SK-N-SH (cell line): ENCODE measurements around the gene NR1H4. TPM values are rescaled to one million over a fixed set of nuclear protein-coding genes. Genes with fewer than 3 reads are reported as not detected.
"Not testable (repeated sequence)": the region's sequence is repeated elsewhere in the genome, so short reads cannot be mapped to it uniquely, and the experiment has no call there.

ENCODE experiments used
- CTCF ChIA-PET: fragments of 300-600, 350-600 bp; formaldehyde crosslinking; extraction: SDS; loops from one replicate; lab custom pipeline; 2021; lab: Yijun Ruan, JAX
- POLR2A ChIA-PET: fragments of 350-600 bp; sonication (Branson Sonifier 250); formaldehyde crosslinking; extraction: SDS; loops from one replicate; lab custom pipeline; 2020; ENCODE audit warnings: antibody characterized with exemption, inconsistent platforms; lab: Yijun Ruan, JAX
- DNase-seq: peaks from one replicate; pipeline ENCODE4 v3.0.0; 2012
- H2AFZ ChIP-seq: fragments of 200-600 bp; sonication (generic); 2 replicates; pipeline ENCODE4 v1.8.1; 2016; ENCODE audit warnings: antibody characterized with exemption, mild to moderate bottlenecking, low read depth
- H3F3A ChIP-seq: fragments of 200-600 bp; sonication (generic); replicated peaks from 2 replicates; pipeline ENCODE3; 2016; ENCODE audit warnings: antibody characterized with exemption, mild to moderate bottlenecking; ENCODE audit not compliant: insufficient read depth
- H3K27ac ChIP-seq, 2 experiments: fragments of 200-500 bp in 1 of 2; fragments of 200-600 bp in 1 of 2; sonication (Bioruptor generic) in 1 of 2; sonication (generic), shearing (Covaris generic) in 1 of 2; 2 replicates each; pipeline versions ENCODE4 v1.5.1 to v1.6.1; 2014 to 2016; ENCODE audit warnings: low read depth in 2 of 2, inconsistent platforms in 1 of 2, low read length in 1 of 2, mild to moderate bottlenecking in 1 of 2, mixed read lengths in 1 of 2
- H3K27me3 ChIP-seq: fragments of 200-600 bp; sonication (generic), shearing (Covaris generic); 2 replicates; pipeline ENCODE4 v1.6.1; 2016; ENCODE audit warnings: mixed run types; ENCODE audit not compliant: insufficient read depth
- H3K36me3 ChIP-seq, 2 experiments: fragments of 200-500 bp in 1 of 2; fragments of 200-600 bp in 1 of 2; sonication (Bioruptor generic) in 1 of 2; sonication (generic) in 1 of 2; replicated peaks in 1 of 2; 2 replicates each; pipeline versions ENCODE3 to v1.5.1; 2014 to 2016; ENCODE audit warnings: low read length in 1 of 2, mild to moderate bottlenecking in 1 of 2; ENCODE audit not compliant: insufficient read depth in 2 of 2, control insufficient read depth in 1 of 2
- H3K4me1 ChIP-seq, 2 experiments: fragments of 200-500 bp in 1 of 2; fragments of 200-600 bp in 1 of 2; sonication (Bioruptor generic) in 1 of 2; sonication (generic), shearing (Covaris generic) in 1 of 2; 2 replicates each; pipeline versions ENCODE4 v1.5.1 to v1.6.1; 2014 to 2016; ENCODE audit warnings: low read depth in 1 of 2, low read length in 1 of 2, mixed run types in 1 of 2; ENCODE audit not compliant: insufficient read depth in 2 of 2, control insufficient read depth in 1 of 2
- H3K4me2 ChIP-seq: fragments of 200-600 bp; sonication (generic), shearing (Covaris generic); 2 replicates; pipeline ENCODE4 v1.6.1; 2017; ENCODE audit warnings: mixed run types
- H3K4me3 ChIP-seq, 2 experiments: fragments of 200-500 bp in 1 of 2; fragments of 200-600 bp in 1 of 2; sonication (Bioruptor generic) in 1 of 2; sonication (generic), shearing (Covaris generic) in 1 of 2; 2 replicates each; pipeline versions ENCODE4 v1.5.1 to v1.8.1; 2014 to 2016; ENCODE audit warnings: low read depth in 2 of 2, inconsistent platforms in 1 of 2, low read length in 1 of 2, mild to moderate bottlenecking in 1 of 2, mixed read lengths in 1 of 2, moderate library complexity in 1 of 2
- H3K79me2 ChIP-seq: fragments of 200-600 bp; sonication (generic); 2 replicates; pipeline ENCODE4 v1.8.1; 2017; ENCODE audit warnings: mild to moderate bottlenecking; ENCODE audit not compliant: insufficient read depth
- H3K9ac ChIP-seq: fragments of 200-600 bp; sonication (generic); 2 replicates; pipeline ENCODE4 v1.6.1; 2017; ENCODE audit warnings: mixed run types
- H3K9me2 ChIP-seq: fragments of 200-600 bp; sonication (generic); 2 replicates; pipeline ENCODE4 v1.6.1; 2017; ENCODE audit warnings: mixed run types
- H3K9me3 ChIP-seq: fragments of 200-600 bp; sonication (generic); 2 replicates; pipeline ENCODE4 v1.6.1; 2017; ENCODE audit warnings: mixed run types, mild to moderate bottlenecking, moderate library complexity
- H4K20me1 ChIP-seq: fragments of 200-600 bp; sonication (generic); 2 replicates; pipeline ENCODE4 v1.6.1; 2017; ENCODE audit warnings: mild to moderate bottlenecking, mixed run types; ENCODE audit not compliant: insufficient read depth
- EP300 ChIP-seq, 2 experiments: IDR thresholded peaks; 2 replicates each; pipeline versions ENCODE4 v1.4.0 to v1.6.1; 2012; ENCODE audit warnings: borderline replicate concordance in 1 of 2, low read depth in 1 of 2, low read length in 1 of 2
- EZH2phosphoT487 ChIP-seq: fragments of 200-600 bp; sonication (generic); IDR thresholded peaks from 2 replicates; pipeline ENCODE4 v1.6.1; 2017; ENCODE audit warnings: low read depth, mixed run types, mild to moderate bottlenecking, antibody characterized with exemption, moderate library complexity, borderline replicate concordance
- FOSL2 ChIP-seq: IDR thresholded peaks from 2 replicates; pipeline ENCODE4 v1.4.0; 2012; ENCODE audit warnings: low read depth, mild to moderate bottlenecking, moderate library complexity, borderline replicate concordance
- FOXM1 ChIP-seq: IDR thresholded peaks from 2 replicates; pipeline ENCODE4 v1.4.0; 2012; ENCODE audit warnings: low read depth, mild to moderate bottlenecking
- NRF1 ChIP-seq: IDR thresholded peaks from 2 replicates; pipeline ENCODE4 v1.6.1; 2012; ENCODE audit warnings: low read depth, mild to moderate bottlenecking, low read length
- PBX3 ChIP-seq: IDR thresholded peaks from 2 replicates; pipeline ENCODE4; 2012
- RCOR1 ChIP-seq: fragments of 150-350 bp; IDR thresholded peaks from 2 replicates; pipeline ENCODE4 v1.6.1; 2017; ENCODE audit warnings: antibody characterized with exemption, low read length
- USF2 ChIP-seq: fragments of 150-350 bp; IDR thresholded peaks from 2 replicates; pipeline ENCODE4 v1.6.1; 2017; ENCODE audit warnings: antibody characterized with exemption, low read length, low read depth, borderline replicate concordance
- WGBS: methylation state at CpG from one replicate; pipeline ENCODE4 v1.1.6; 2017; ENCODE audit warnings: low lambda C conversion rate; 5-methylcytosine and 5-hydroxymethylcytosine counted together
- polyA plus RNA-seq, 3 experiments: library from polyadenylated mRNA; depleted of rRNA; stranded (reverse); fragments of >200 nt; gene quantifications; 2 replicates each; pipeline ENCODE4 v1.2.3, GENCODE V29; 2012

NR1H4 gene
- polyA plus RNA-seq, 1 of the 3 experiments (the other 2 are of a cell fraction) = not detected

GRCh38 chr12:100555722-100556121 lies 82.1 kb downstream of the NR1H4 start:
- no peaks in the 10 kb centered on the region for H3K36me3 ChIP-seq
- no peaks in the 10 kb centered on the region for H3K9me3 ChIP-seq
- TF ChIP-seq FOXM1 (no peak), RCOR1 (no peak), USF2 (no peak), FOSL2 (no peak)
- H3K4me1 ChIP-seq = no peaks in the 10 kb centered on the region
- H3K4me2 ChIP-seq = no peak overlapping the region
- H3K27ac ChIP-seq = no peak overlapping the region
- no peak for DNase-seq
- H3K9ac ChIP-seq = no peak overlapping the region
- 63% methylated on average over 2 of the region's 2 CpGs for WGBS
- no peaks in the 10 kb centered on the region for H3K9me2 ChIP-seq
- H2AFZ ChIP-seq = no peak overlapping the region
- H4K20me1 ChIP-seq = no peaks in the 10 kb centered on the region
- no peaks in the 10 kb centered on the region for H3K79me2 ChIP-seq
- CTCF ChIA-PET = interaction anchor here (0.8 to 4.5 kb wide), 21 partner anchors 9 to 478 kb away, joined by 3 to 61 read pairs (median 4); partner anchors contain the start of gene GAS2L3
- H3K4me3 ChIP-seq = no peak overlapping the region
- H3F3A ChIP-seq = peaks cover 11% of the 10 kb centered on the region
- H3K27me3 ChIP-seq = no peaks in the 10 kb centered on the region
- POLR2A ChIA-PET = no interaction called here

GRCh38 chr12:100557357-100557756 lies 83.7 kb downstream of the NR1H4 start:
- no peaks in the 10 kb centered on the region for H3K79me2 ChIP-seq

GRCh38 chr12:100559261-100559660 lies 85.6 kb downstream of the NR1H4 start:
- H3K4me1 ChIP-seq, H3K9ac ChIP-seq, H4K20me1 ChIP-seq, H3K36me3 ChIP-seq, H3K27me3 ChIP-seq, H3K4me2 ChIP-seq, H2AFZ ChIP-seq, DNase-seq, H3K9me3 ChIP-seq, H3K27ac ChIP-seq, POLR2A ChIA-PET, H3K79me2 ChIP-seq, H3K9me2 ChIP-seq, H3K4me3 ChIP-seq: not testable (repeated sequence)
- WGBS = 100% methylated on average over 1 of the region's 21 CpGs
- CTCF ChIA-PET = interaction anchor here (1.2 kb wide), 1 partner anchor 210 kb away, joined by 3 read pairs; no protein-coding TSS in a partner anchor
- peaks cover 11% of the 10 kb centered on the region for H3F3A ChIP-seq

More at GRCh38 chr12:100557357-100557756, 83.7 kb downstream of the NR1H4 start:
- ChIA-PET CTCF (interaction anchor here (4.5 kb wide), 1 partner anchor 324 kb away, joined by 52 read pairs; no protein-coding TSS in a partner anchor), POLR2A (no interaction called here)
- no peaks in the 10 kb centered on the region for H4K20me1 ChIP-seq
- H3K9ac ChIP-seq = no peak overlapping the region
- H3K27ac ChIP-seq = no peak overlapping the region
- no peak for DNase-seq
- H3K27me3 ChIP-seq = no peaks in the 10 kb centered on the region
- no peak for TF ChIP-seq NRF1
- no peak for TF ChIP-seq PBX3
- no peak for TF ChIP-seq FOSL2
- TF ChIP-seq EP300 (IDR thresholded peaks at IDR 0.05; ENCODE audit: borderline replicate concordance in 1 of 2, low read depth in 1 of 2, low read length in 1 of 2) = no peak
- TF ChIP-seq EZH2phosphoT487 = no peak
- 96% methylated on average over 2 of the region's 2 CpGs for WGBS
- peaks cover 11% of the 10 kb centered on the region for H3F3A ChIP-seq
- H2AFZ ChIP-seq = no peak overlapping the region
- no peaks in the 10 kb centered on the region for H3K4me1 ChIP-seq
- H3K9me2 ChIP-seq = no peaks in the 10 kb centered on the region
- no peaks in the 10 kb centered on the region for H3K36me3 ChIP-seq
- no peaks in the 10 kb centered on the region for H3K9me3 ChIP-seq
- no peak overlapping the region for H3K4me3 ChIP-seq
- no peak overlapping the region for H3K4me2 ChIP-seq
